HG02678 (cell line): ENCODE results near the gene CCKAR.

Experiments
- ATAC-seq: cut with Tn5 transposase; IDR thresholded peaks from one replicate; pipeline ENCODE4 v1.9.1; 2021; ENCODE audit warnings: mild to moderate bottlenecking, moderate library complexity; ENCODE audit not compliant: unreplicated experiment

CCKAR gene

DNA sequence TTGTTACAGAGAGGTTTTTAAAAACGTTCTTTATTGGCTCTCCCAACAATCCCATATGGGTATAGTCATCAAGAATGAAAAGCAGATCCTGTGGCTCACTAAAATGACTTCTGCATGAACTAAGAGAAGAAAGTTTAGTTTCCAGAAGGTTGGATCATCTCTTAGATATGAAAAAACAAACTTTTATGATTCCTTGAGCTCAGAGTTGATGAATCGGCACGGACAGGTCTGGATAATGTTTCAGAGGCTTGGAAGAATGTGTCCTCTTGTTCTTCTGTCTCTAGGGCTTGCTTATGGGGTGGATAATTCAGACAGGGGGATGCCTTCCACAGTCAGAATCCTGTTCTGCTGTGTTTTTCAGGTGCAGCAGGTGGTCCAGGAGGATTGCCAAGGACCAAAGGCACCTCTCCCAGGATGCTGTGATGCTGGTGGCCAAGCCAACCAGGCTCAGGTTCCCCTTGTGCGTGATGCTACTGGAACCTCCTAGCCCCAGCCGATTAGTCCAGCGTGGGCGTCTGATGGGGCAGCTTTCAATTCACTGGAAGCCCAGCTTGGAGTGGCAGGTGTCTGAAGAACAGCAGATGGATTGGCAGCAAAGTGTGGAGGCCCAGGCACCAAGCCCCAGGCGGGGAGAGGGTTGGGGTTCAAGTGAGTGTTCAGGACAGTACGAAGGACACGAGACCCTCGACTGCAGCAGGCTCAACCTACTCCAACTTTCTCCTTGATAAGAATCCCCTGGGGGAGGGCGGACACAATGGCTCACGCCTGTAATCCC lies 30.3 kb downstream of the CCKAR start:
- ATAC-seq = no peak

DNA sequence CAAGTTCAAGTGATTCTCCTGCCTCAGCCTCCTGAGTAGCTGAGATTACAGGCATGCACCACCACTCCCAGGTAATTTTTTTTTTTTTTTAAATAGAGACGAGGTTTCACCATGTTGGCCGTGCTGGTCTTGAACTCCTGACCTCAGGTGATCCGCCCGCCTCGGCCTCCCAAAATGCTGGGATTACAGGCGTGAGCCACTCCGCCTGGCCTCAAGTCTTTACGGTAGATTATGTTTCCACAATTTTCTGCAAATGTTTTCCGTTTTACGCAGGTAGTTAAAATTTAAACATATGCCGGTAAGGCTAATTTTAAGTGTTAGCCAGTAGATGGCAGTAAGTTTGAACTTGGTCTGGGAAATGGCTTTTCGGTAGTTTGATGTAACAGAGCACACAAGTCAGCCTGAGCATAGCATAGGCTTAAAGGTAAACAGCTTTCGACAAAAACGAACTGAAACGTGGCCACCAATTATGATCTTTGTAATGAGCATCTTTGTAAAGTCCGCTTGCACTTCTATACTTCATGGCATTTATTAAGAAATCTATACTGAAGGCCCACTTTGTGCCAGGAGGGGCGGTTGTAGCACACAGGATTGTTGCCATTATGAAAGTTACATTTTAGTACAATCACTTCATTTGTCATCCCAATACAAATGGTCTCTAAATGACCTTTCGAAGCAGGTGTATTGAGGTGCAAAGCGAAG lies 31.1 kb downstream of the CCKAR start:
- peak; percentile 73 for ATAC-seq

DNA sequence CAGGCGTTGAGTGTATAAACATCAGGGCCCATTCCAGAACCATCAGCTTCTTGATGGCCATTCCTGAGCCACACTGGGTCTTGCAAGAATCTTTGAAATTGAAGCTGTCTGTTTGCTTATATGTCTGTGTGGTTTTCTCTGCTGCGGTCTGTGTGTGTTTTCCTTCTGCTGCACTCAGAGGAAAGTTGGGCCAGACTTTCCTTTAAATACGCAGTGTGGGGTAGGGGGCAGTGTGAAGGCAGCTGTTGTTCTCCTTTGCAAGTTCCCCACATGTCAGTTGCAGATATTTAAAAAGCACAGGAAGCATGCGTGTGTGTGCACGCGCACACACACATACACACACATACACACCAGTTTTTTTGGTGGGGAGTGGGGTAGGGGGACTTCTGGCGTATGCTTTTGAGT lies 32.1 kb downstream of the CCKAR start:
- no peak for ATAC-seq

DNA sequence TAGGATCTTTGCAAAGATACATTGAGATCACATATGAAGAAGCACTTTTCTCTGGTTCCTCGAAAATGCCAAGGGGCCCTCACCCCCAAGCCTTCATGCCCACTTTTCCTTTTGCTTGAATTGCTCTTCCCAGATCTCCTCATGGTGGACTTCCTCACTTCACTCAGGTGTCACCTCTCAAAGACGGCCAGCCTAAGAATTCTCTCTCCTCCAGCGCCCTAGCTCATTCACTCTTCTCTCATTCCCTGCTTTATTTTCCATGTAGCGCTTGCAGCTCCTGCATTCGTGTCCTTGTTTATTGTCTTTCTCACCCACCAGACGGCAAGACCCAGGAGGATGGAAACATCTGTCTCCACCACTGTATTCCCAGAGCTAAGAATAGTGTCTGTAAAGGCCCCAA lies 32.9 kb downstream of the CCKAR start:
- no peak for ATAC-seq

DNA sequence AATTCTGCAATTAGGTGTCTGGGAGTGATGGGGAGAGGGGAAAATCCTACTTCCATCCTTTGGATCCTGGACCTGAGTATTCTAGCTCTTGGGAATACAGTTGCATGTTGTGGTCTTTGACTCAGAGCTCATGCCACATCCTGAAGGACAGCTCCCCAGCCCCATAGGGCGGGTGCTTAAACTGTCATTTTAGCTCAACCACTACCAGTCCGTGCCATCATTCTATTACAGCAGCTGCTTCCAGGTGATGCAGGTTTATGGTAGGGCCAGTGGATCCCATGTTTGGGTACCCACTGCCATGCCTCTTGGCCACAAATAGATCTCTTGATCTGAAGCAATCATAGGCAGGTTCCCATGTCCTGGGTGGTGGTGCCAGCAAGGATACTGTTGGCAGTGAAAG lies 34.7 kb downstream of the CCKAR start:
- ATAC-seq = no peak

DNA sequence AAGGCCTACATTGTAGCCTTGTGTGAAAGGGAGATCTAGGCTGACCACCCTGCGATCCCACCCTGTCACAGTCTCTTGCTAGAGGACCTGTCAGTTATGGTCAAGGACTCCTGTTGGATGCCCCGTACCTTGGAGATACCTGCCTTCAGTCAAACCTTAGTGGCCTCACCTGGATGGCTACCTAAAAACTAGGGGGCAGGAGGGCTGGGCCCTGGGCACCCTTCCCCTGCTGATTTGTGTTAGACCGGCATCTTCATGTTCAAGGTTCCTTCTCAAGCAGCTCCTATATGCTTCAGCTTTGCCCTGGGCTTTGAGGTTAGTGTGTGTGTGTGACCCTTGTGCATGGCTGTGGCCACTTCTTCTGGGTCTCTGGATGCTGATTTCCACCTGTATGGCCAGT lies 35.3 kb downstream of the CCKAR start:
- ATAC-seq = no peak

DNA sequence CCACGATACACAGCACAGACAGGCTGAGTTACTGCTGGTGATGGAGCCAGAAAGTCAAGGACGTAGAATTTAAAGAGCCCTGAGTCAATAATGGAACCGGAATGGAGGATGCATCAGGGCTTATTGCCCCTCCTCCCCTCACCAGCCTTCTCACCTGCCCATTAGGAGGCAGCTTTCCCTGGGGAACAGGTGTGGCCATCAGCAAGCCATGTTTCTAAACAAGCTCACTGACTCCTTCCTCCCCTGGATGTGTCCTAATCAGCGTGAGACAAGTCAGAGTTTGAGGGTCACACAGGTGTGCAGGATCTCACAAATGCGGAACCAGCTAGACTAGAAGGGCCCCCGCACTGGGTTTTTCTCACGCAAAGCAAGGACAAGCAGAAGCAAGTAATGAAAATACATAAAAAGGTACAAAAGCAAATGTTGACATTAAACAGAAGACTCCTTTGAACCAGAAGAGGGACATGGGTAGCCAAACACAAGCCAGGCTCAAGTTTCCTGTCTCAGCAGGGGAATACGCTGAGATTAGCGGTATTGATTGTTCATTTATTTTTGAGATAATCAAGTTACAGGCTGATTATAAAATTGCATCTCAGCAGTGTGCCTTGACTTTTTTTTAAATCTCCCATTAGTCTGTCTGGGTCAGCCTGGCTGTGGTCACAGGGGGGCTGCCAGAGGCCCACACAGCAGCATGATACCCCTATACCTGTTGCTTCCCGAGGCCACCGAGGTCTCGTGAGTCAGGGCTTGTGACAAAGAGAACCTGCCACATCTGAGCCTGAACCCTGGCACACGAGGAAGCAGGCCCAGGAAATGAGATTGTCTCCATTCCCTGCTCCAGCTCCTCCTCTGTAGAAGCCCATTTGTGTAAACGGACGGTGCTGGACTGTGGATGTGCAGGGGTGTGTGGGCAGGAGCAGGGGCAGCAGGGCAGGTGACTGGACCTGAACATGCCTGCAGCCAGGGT lies 37.4 kb downstream of the CCKAR start:
- ATAC-seq = no peak

DNA sequence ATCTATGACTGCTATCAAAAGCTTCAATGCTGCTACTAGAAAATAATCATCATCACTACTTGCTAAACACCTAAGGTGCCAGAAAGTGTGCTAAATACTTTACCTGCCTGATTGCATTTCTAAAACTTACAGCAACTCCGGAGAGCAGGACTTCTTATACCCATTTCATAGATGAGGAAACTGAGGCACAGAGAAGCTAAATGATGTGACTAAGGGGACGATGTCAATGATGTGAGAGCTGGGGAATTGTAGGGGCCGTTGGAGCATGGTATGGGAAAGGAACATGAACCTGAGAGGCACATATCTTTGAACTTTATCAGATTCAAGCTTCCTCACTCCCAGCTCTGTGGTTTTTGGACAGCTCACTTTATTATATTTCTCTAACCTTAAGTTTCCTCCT lies 38.7 kb downstream of the CCKAR start:
- ATAC-seq = no peak

DNA sequence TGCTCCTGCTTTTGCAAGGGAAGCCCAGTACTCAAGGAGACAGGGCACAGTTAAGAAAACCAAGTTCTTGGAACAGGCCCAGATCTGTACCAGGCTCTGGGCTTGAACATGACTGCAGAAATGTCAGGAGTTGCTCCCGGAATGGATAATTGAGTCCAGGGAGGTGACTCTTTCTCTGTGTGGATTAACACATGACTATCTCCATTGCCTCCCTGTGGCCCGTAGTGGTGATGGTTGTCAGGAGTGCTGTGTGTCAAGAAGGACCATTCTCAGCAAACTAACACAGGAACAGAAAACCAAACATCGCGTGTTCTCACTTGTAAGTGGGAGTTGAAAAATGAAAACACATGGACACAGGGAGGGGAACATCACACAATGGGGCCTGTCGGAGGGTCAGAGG lies 39.9 kb downstream of the CCKAR start:
- no peak for ATAC-seq

DNA sequence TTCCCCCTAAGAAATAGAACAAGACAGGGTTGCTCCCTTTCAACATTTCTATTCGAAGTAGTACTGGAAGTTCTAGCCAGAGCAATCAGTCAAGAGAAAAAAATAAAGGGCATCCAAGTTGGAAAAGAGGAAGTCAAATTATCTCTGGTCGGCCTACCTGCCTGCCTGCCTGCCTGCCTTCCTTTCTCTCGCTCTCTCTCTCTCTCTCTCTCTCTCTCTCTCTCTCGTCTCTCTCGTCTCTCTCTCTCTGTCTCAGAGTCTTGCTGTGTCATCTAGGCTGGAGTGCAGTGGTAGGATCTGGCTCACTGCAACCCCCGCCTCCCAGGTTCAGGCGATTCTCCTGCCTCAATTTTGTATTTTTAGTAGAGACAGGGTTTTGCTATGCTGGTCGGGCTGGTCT lies 42.9 kb downstream of the CCKAR start:
- no peak for ATAC-seq

DNA sequence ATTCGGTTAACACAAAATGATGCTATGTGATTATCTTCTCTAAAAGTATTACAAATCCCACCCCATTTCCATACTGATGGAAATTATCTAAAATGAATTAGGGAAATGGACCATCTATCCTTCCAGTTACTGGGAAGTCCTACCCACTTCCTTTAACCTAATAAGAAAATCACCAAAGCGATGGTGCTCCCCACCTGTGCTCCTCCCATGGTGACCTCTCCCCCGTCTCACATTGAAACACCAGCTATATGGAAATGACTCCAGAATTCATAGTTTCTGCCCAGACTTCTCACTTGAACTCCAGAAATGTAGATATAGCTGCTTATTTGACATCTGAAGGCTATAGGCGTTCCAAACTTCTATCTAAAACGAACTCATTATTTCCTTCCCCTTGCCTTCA lies 48.5 kb downstream of the CCKAR start:
- no peak for ATAC-seq

DNA sequence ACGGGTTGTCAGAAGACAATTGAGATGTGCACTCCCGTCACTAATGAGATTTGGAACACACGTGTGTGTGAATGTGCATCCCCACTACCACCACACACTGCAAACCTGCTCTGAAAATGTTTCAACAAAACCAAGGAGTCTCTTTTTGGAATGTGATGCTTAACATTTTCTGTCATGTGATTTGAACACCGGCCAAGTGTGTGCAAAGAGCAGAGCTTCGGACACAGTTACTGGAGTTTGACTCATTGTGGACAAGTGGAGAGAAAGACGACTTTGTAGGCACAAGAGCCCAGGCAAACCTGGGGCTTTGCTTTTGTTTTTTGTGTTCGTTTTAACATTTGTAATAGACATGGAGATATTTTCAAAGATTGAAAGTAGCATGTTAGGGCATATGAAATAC lies 49.2 kb downstream of the CCKAR start:
- no peak for ATAC-seq

DNA sequence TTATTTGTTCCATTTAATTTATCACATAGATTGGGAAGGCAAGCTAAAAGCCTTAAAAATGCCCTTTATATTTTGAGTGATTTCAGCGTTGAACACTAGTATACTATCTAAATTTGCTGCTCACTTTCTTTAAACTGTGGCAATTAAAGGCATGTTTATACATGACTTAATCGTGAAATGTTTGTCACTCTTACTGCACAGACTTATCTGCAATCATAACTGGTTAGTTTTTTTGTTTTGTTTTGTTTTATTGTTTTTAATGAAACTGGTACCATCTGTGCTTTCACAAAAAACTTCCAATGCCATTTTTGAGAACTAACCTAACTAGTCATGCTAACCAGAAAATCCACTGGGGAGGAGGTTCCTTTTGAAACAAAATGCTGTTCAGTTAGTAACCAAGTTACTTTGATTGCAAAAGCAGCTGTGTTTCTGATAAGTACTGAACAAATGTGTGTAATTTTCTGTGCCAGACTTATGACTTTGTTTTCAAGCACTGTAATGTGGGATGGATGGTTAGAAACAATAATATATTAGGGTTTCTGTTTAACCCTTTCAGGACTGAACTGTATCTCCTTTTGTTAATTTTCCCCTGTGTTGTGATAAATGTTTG lies 56.1 kb downstream of the CCKAR start:
- ATAC-seq = no peak

DNA sequence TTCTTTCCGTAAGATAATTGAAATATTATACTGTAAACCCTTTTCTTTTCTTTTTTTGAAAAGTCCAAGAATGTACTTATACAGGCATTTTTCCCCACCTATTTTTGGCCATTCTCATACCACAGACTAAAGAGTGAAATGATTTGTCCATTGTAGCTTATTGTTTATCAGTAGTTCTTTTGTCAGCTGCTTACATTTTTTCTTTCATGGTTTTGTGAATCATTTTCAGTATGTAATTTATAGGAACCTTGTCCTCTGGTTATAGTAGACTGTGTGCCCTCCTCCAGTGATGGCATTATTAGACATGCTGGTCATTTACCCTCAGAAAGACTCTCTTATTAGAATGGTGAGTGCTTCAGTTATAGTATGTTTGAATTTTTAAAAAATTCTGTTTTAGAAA lies 56.7 kb downstream of the CCKAR start:
- ATAC-seq = no peak

DNA sequence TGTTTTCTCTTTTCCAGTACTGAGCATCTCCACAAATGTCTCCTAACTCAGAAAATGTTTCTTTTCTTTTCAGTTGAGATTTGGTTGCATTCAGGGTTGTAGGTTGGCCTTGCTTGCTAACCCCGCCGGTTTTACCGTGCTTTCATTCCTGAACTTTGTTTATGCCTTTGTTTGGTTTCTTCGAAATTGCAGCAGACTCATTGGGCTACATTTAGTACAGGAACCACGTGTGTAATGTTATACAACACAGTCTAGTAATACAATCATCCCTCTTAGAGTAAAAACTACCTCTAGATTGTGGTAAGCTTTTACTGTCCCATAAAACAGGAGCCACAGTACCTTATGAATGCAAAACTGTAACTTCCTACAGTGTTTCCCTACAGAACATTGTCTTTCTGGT lies 57.9 kb downstream of the CCKAR start:
- no peak for ATAC-seq

DNA sequence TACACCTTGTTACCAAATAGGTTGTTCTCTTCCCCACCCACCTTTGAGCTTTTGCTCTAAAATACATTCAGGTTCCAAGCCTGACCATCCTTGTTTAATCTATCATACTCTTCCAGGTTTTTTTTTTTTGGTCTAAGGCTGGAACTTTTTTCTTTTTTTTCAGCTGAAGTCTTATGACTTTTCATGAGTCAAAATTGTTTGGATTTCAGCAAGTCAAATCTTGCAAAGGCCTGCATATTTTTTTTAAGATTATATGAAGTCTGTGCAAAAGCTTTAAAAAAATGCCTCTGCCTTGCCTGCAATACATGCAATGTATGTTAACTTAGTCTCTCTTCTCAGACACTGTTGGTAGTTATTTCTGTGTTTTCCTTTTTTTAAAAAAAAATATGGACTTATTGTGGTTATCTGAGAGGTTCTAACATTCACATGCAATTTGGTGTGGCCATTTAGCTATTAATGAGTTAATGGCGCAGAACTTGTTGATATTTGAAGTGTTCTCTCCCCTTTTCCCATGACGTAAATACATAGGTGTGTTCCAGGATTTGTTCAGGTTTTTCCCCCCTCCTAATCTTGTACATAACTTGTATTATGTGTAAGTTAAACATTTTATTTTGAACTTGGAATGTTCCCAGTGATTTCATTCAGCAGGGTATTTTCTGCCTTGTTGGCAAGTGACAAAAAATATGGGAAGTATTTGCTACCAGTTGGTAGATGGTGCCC lies 58.7 kb downstream of the CCKAR start:
- no peak for ATAC-seq
